H1 (cell line): ENCODE measurements around the gene STX17. TPM values are rescaled to one million over a fixed set of nuclear protein-coding genes. Genes with fewer than 3 reads are reported as not detected.

Experiments used
- FOSL1 ChIP-seq: IDR thresholded peaks from 2 replicates; pipeline ENCODE4 v1.6.1; 2011; ENCODE audit warnings: mild to moderate bottlenecking, low read depth, low read length, moderate library complexity; ENCODE audit not compliant: insufficient read depth
- RBBP5 ChIP-seq: IDR thresholded peaks from 2 replicates; pipeline ENCODE4 v1.7.1; 2012; ENCODE audit warnings: low read depth, mild to moderate bottlenecking, inconsistent platforms, low read length, moderate library complexity, borderline replicate concordance
- SP2 ChIP-seq: IDR thresholded peaks from 2 replicates; pipeline ENCODE4 v1.6.1; 2012; ENCODE audit warnings: mild to moderate bottlenecking, low read length, inconsistent platforms
- polyA plus RNA-seq, 7 experiments: library from polyadenylated mRNA; depleted of rRNA in 3 of 7; stranded (reverse) in 5 of 7; unstranded in 2 of 7; fragments of >200 nt in 5 of 7; fragments of 200-250 nt in 2 of 7; gene quantifications; 1 replicate in 5 of 7; 2 replicates in 1 of 7; 4 replicates in 1 of 7; pipeline versions ENCODE4 v1.2.1 to v1.2.3, GENCODE V29; 2011 to 2013; ENCODE audit warnings: missing spikeins in 2 of 7, mixed read lengths in 2 of 7
- total RNA-seq: library from RNA; stranded (reverse); fragmentation: NEBNext Ultra II Directional; extraction: Animal tissue kit (Norgen Biotek cat#: 25700); gene quantifications from 2 replicates; pipeline ENCODE4 v1.2.1, GENCODE V29; 2021

The STX17 gene
- total and polyA plus RNA-seq, 2 of the 8 experiments (the other 6 are each of a cell fraction or from before 2014, with no cell fraction given): 4.5 to 16.3 TPM

DNA sequence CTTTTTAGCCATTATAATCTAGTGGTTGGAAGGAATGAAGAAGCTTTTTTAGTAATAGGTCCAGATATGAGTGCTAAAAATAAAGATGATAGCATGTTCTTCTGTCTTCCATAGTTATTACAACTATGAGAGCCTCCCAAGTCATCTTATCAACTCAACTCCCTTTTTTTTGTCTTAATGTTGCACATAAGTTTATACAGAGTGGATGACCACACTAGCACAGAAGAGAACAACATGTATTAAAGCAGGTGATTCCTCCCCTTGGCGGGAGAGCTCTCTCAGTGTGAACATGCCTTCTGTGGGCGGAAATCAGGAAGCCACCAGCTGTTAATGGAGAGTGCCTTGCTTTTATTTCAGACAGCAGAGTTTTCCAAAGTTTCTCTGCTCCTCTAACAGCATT lies 40.1 kb upstream of the STX17 start (continued):
- TF ChIP-seq RBBP5: no peak
- no peak for TF ChIP-seq SP2
- TF ChIP-seq FOSL1: no peak
